ENCODE measurements around the gene FOXP1.

Gene FOXP1

GRCh38 chr3:71055257-71056001, 528.1 kb downstream of the FOXP1 start:
- DNase-seq (ENCODE audit: low spot score) = no peak

GRCh38 chr3:71054312-71054711, 529.2 kb downstream of the FOXP1 start:
- DNase-seq (ENCODE audit: low spot score) = no peak

- DNase-seq (ENCODE audit: low spot score) = no peak
These were observed 530.0 kb downstream of the FOXP1 start for GRCh38 chr3:71053495-71053894.

- DNase-seq (ENCODE audit: low spot score) = no peak
These were observed 530.8 kb downstream of the FOXP1 start for GRCh38 chr3:71052716-71053115.

GRCh38 chr3:71051893-71052687, 531.4 kb downstream of the FOXP1 start:
- no peak for DNase-seq (ENCODE audit: low spot score)

- DNase-seq (ENCODE audit: low spot score) = no peak
These were observed 532.3 kb downstream of the FOXP1 start for GRCh38 chr3:71051259-71051595.

- DNase-seq (ENCODE audit: low spot score) = no peak
These were observed 532.8 kb downstream of the FOXP1 start for GRCh38 chr3:71050538-71051258.

- DNase-seq (ENCODE audit: low spot score) = no peak
These were observed 533.4 kb downstream of the FOXP1 start for GRCh38 chr3:71050166-71050537.

GRCh38 chr3:71048948-71049347, 534.6 kb downstream of the FOXP1 start:
- DNase-seq (ENCODE audit: low spot score) = no peak

- no peak for DNase-seq (ENCODE audit: low spot score)
These were observed 535.7 kb downstream of the FOXP1 start for GRCh38 chr3:71047616-71048531.

GRCh38 chr3:71046791-71047190, 536.7 kb downstream of the FOXP1 start:
- DNase-seq (ENCODE audit: low spot score) = no peak

- no peak for DNase-seq (ENCODE audit: low spot score)
These were observed 537.6 kb downstream of the FOXP1 start for GRCh38 chr3:71045917-71046282.

- no peak for DNase-seq (ENCODE audit: low spot score)
These were observed 538.2 kb downstream of the FOXP1 start for GRCh38 chr3:71045212-71045916.

- DNase-seq (ENCODE audit: low spot score) = no peak
These were observed 540.8 kb downstream of the FOXP1 start for GRCh38 chr3:71042759-71043158.

GRCh38 chr3:71041371-71041770, 542.2 kb downstream of the FOXP1 start:
- DNase-seq (ENCODE audit: low spot score) = no peak

- no peak for DNase-seq (ENCODE audit: low spot score)
These were observed 544.2 kb downstream of the FOXP1 start for GRCh38 chr3:71039332-71039731.

- DNase-seq (ENCODE audit: low spot score) = no peak
These were observed 545.8 kb downstream of the FOXP1 start for GRCh38 chr3:71037775-71038174.

- DNase-seq (ENCODE audit: low spot score) = no peak
These were observed 547.6 kb downstream of the FOXP1 start for GRCh38 chr3:71035886-71036285.

GRCh38 chr3:71035314-71035713, 548.2 kb downstream of the FOXP1 start:
- no peak for DNase-seq (ENCODE audit: low spot score)

- no peak for DNase-seq (ENCODE audit: low spot score)
These were observed 549.8 kb downstream of the FOXP1 start for GRCh38 chr3:71033681-71034220.

- DNase-seq (ENCODE audit: low spot score) = no peak
These were observed 551.5 kb downstream of the FOXP1 start for GRCh38 chr3:71031914-71032521.

Measured in kidney capillary endothelial cell (primary cell).